NCI-H2171 treated with DMSO at 0.1 percent for 48 hours (cell line): Measurements from ENCODE around the gene CACNA1D.
A peak's percentile ranks its signal among the peaks of the same experiment; 100 is the strongest.

Source experiments
- DNase-seq: peaks from one replicate; lab custom pipeline; 2025; lab: John Stamatoyannopoulos, UW

The CACNA1D gene

GRCh38 chr3:53789459-53789858, 295.0 kb downstream of the CACNA1D start:
- no peak for DNase-seq

GRCh38 chr3:53790470-53790869, 296.1 kb downstream of the CACNA1D start:
- no peak for DNase-seq

- no peak for DNase-seq
Measured at GRCh38 chr3:53791317-53791716, 296.9 kb downstream of the CACNA1D start.

- no peak for DNase-seq
Measured at GRCh38 chr3:53792866-53793265, 298.5 kb downstream of the CACNA1D start.

- DNase-seq = no peak
Measured at GRCh38 chr3:53794597-53794996, 300.2 kb downstream of the CACNA1D start.

GRCh38 chr3:53795176-53795575, 300.8 kb downstream of the CACNA1D start:
- no peak for DNase-seq

- DNase-seq = peak; percentile 55
Measured at GRCh38 chr3:53795789-53796560, 301.6 kb downstream of the CACNA1D start.

GRCh38 chr3:53798144-53798543, 303.7 kb downstream of the CACNA1D start:
- DNase-seq = no peak

GRCh38 chr3:53799338-53799865, 305.0 kb downstream of the CACNA1D start:
- DNase-seq = no peak

GRCh38 chr3:53800041-53800906, 305.9 kb downstream of the CACNA1D start:
- no peak for DNase-seq

- no peak for DNase-seq
Measured at GRCh38 chr3:53801319-53801718, 306.9 kb downstream of the CACNA1D start.

- DNase-seq = no peak
Measured at GRCh38 chr3:53802256-53802880, 308.0 kb downstream of the CACNA1D start.

- no peak for DNase-seq
Measured at GRCh38 chr3:53803124-53803815, 308.9 kb downstream of the CACNA1D start.

GRCh38 chr3:53803816-53804695, 309.6 kb downstream of the CACNA1D start:
- DNase-seq = no peak

- DNase-seq = no peak
Measured at GRCh38 chr3:53804697-53805462, 310.5 kb downstream of the CACNA1D start.

- no peak for DNase-seq
Measured at GRCh38 chr3:53805463-53806159, 311.2 kb downstream of the CACNA1D start.

- no peak for DNase-seq
Measured at GRCh38 chr3:53806182-53807116, 312.0 kb downstream of the CACNA1D start.

GRCh38 chr3:53807117-53807810, 312.9 kb downstream of the CACNA1D start:
- no peak for DNase-seq
